ENCODE data around the gene SORBS2. TPM values are rescaled to one million over a fixed set of nuclear protein-coding genes. Genes with fewer than 3 reads are reported as not detected.

Gene SORBS2
- total and polyA plus RNA-seq, 2 donors (not counting 1 experiment from before 2014, with no cell fraction given): 0.33 to 3.0 TPM

- no peak overlapping the region for H3K9ac ChIP-seq (ENCODE audit: insufficient read depth, low read length)
- H3K4me3 ChIP-seq (replicated peaks in 1 of 4; ENCODE audit: control extremely low read depth in 1 of 4, insufficient read depth in 1 of 4, low read depth in 3 of 4, low read length in 4 of 4): no peak overlapping the region
- no peak overlapping the region for H3K27ac ChIP-seq (ENCODE audit: insufficient read depth, low read length)
- H3K4me1 ChIP-seq (ENCODE audit: control insufficient read depth, extremely low read depth, insufficient read depth, low read length): no peaks in the 10 kb centered on the region
- H3K36me3 ChIP-seq (ENCODE audit: control insufficient read depth, insufficient read depth, low read length): no peaks in the 10 kb centered on the region
- no peaks in the 10 kb centered on the region for H3K79me2 ChIP-seq (ENCODE audit: control insufficient read depth, insufficient read depth, low read length)
- no peaks in the 10 kb centered on the region for H3K27me3 ChIP-seq (ENCODE audit: control insufficient read depth, insufficient read depth, low read length)
- no peaks in the 10 kb centered on the region for H3K9me3 ChIP-seq (ENCODE audit: control insufficient read depth, insufficient read depth, low read depth, low read length)
- TF ChIP-seq, protein P1, sequence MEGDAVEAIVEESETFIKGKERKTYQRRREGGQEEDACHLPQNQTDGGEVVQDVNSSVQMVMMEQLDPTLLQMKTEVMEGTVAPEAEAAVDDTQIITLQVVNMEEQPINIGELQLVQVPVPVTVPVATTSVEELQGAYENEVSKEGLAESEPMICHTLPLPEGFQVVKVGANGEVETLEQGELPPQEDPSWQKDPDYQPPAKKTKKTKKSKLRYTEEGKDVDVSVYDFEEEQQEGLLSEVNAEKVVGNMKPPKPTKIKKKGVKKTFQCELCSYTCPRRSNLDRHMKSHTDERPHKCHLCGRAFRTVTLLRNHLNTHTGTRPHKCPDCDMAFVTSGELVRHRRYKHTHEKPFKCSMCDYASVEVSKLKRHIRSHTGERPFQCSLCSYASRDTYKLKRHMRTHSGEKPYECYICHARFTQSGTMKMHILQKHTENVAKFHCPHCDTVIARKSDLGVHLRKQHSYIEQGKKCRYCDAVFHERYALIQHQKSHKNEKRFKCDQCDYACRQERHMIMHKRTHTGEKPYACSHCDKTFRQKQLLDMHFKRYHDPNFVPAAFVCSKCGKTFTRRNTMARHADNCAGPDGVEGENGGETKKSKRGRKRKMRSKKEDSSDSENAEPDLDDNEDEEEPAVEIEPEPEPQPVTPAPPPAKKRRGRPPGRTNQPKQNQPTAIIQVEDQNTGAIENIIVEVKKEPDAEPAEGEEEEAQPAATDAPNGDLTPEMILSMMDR (conservative IDR thresholded peaks at IDR 0.05 in 1 of 2, IDR thresholded peaks at IDR 0.05 in 1 of 2; ENCODE audit: low read depth in 1 of 2, low read length in 2 of 2): no peak
- no peak for TF ChIP-seq EZH2 (IDR thresholded peaks at IDR 0.05; ENCODE audit: low read length, missing control alignments)
- H3K4me2 ChIP-seq (ENCODE audit: extremely low read depth, insufficient read depth, low read length): no peak overlapping the region
- H2AFZ ChIP-seq (ENCODE audit: low read length): no peak overlapping the region
- DNase-seq (ENCODE audit: low read depth in 2 of 2): no peak
- no peaks in the 10 kb centered on the region for H4K20me1 ChIP-seq (ENCODE audit: control insufficient read depth, extremely low read depth, insufficient read depth, low read length)
These were observed 122.6 kb downstream of the SORBS2 start for GRCh38 chr4:185689407-185689806.

GRCh38 chr4:185685804-185686203 lies 126.2 kb downstream of the SORBS2 start:
- H2AFZ ChIP-seq (ENCODE audit: low read length): no peak overlapping the region
- no peaks in the 10 kb centered on the region for H3K4me1 ChIP-seq (ENCODE audit: control insufficient read depth, extremely low read depth, insufficient read depth, low read length)
- no peak for TF ChIP-seq EZH2 (IDR thresholded peaks at IDR 0.05; ENCODE audit: low read length, missing control alignments)
- TF ChIP-seq, protein P1 (conservative IDR thresholded peaks at IDR 0.05 in 1 of 2, IDR thresholded peaks at IDR 0.05 in 1 of 2; ENCODE audit: low read depth in 1 of 2, low read length in 2 of 2): no peak
- H3K4me2 ChIP-seq (ENCODE audit: extremely low read depth, insufficient read depth, low read length): no peak overlapping the region
- H3K79me2 ChIP-seq (ENCODE audit: control insufficient read depth, insufficient read depth, low read length): no peaks in the 10 kb centered on the region
- H3K27me3 ChIP-seq (ENCODE audit: control insufficient read depth, insufficient read depth, low read length): no peaks in the 10 kb centered on the region
- H3K36me3 ChIP-seq (ENCODE audit: control insufficient read depth, insufficient read depth, low read length): no peaks in the 10 kb centered on the region
- DNase-seq (ENCODE audit: low read depth in 2 of 2): no peak
- H3K9me3 ChIP-seq (ENCODE audit: control insufficient read depth, insufficient read depth, low read depth, low read length): no peaks in the 10 kb centered on the region
- no peaks in the 10 kb centered on the region for H4K20me1 ChIP-seq (ENCODE audit: control insufficient read depth, extremely low read depth, insufficient read depth, low read length)
- no peak overlapping the region for H3K9ac ChIP-seq (ENCODE audit: insufficient read depth, low read length)
- H3K27ac ChIP-seq (ENCODE audit: insufficient read depth, low read length): no peak overlapping the region
- H3K4me3 ChIP-seq (replicated peaks in 1 of 4; ENCODE audit: control extremely low read depth in 1 of 4, insufficient read depth in 1 of 4, low read depth in 3 of 4, low read length in 4 of 4): no peak overlapping the region

DNA sequence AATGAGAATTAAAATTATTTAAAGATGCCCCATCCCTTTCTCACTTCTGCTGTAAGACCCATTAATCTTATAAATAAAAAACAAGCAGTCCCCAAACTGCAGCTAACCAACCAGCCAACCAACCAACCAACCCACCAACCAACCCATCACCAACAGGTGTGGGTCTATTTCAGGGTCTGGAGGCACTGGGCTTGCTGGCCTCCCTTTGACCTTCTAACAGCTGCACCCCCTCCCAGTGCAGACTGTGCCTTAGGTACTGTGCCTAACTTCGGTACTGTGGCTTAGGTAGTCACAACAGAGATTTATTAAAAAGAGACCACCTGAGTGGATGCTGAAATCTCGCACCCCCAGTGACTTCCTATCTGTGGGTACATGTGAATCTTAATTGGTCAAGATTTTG lies 128.1 kb downstream of the SORBS2 start:
- H3K79me2 ChIP-seq (ENCODE audit: control insufficient read depth, insufficient read depth, low read length): no peaks in the 10 kb centered on the region
- H4K20me1 ChIP-seq (ENCODE audit: control insufficient read depth, extremely low read depth, insufficient read depth, low read length): no peaks in the 10 kb centered on the region
- no peaks in the 10 kb centered on the region for H3K9me3 ChIP-seq (ENCODE audit: control insufficient read depth, insufficient read depth, low read depth, low read length)
- H3K27me3 ChIP-seq (ENCODE audit: control insufficient read depth, insufficient read depth, low read length): no peaks in the 10 kb centered on the region
- H3K4me3 ChIP-seq (replicated peaks in 1 of 4; ENCODE audit: control extremely low read depth in 1 of 4, insufficient read depth in 1 of 4, low read depth in 3 of 4, low read length in 4 of 4): no peak overlapping the region
- H3K27ac ChIP-seq (ENCODE audit: insufficient read depth, low read length): no peak overlapping the region
- no peak for TF ChIP-seq EZH2 (IDR thresholded peaks at IDR 0.05; ENCODE audit: low read length, missing control alignments)
- TF ChIP-seq, protein P1 (conservative IDR thresholded peaks at IDR 0.05 in 1 of 2, IDR thresholded peaks at IDR 0.05 in 1 of 2; ENCODE audit: low read depth in 1 of 2, low read length in 2 of 2): no peak
- DNase-seq (ENCODE audit: low read depth in 2 of 2): no peak
- H3K36me3 ChIP-seq (ENCODE audit: control insufficient read depth, insufficient read depth, low read length): no peaks in the 10 kb centered on the region
- H3K4me2 ChIP-seq (ENCODE audit: extremely low read depth, insufficient read depth, low read length): no peak overlapping the region
- H2AFZ ChIP-seq (ENCODE audit: low read length): no peak overlapping the region
- H3K9ac ChIP-seq (ENCODE audit: insufficient read depth, low read length): no peak overlapping the region
- no peaks in the 10 kb centered on the region for H3K4me1 ChIP-seq (ENCODE audit: control insufficient read depth, extremely low read depth, insufficient read depth, low read length)

Measured in fibroblast of lung (primary cell).